ENCODE data around the gene BCAS3.

BCAS3 gene

DNA sequence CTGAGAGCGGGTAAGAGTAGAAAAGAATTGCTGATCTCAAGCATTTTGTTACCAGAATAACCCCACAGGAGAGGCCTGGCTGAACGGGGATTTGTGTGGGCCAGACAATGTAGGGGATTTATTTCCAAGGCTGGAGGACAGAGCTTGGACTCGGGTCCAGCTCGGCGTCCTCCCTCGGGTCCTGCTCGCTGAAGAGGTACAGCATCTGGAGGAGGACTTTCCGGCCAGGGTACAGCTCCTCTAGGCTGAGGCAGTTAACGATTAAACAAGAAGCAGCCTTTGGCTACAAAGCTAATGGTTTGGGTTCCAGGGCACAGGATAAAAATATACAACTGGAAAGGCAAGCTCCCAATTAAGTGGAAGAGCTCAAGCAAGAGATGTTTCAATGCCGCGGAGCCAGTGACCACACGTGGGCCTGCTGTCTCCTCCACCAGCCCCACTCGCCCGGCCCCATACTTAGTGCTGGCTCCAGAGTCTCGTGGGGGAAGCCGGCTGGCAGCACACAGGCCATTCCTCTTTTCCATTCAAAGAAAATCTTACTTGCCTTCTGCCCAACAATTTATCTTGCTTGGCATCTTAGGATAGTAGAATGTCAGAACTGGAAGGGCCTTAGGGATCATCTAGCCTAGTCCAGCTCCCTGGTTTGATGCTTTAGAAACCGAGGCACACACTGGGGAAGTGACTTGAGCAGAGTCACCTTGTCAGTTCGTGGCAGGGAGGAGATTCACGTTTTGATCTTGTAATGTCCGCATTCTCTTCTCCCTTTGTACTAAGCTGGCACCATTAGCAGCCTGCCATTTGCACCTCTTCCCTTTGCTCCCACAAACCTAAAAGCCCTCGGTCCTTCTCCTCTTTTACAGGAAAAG, 636.0 kb downstream of the BCAS3 start:
- no peak for DNase-seq
- no peaks in the 10 kb centered on the region for H3K9me3 ChIP-seq (ENCODE audit: control insufficient read depth, low read length)
- H3K14ac ChIP-seq (ENCODE audit: low read length in 2 of 2), result peak overlapping the region in 1 of 2 experiments; percentile 87
- peak overlapping the region; percentile 18 for H4K91ac ChIP-seq (ENCODE audit: low read length)
- H2AK5ac ChIP-seq (ENCODE audit: low read length, severe bottlenecking), result no peak overlapping the region
- H2AFZ ChIP-seq (ENCODE audit: low read depth, low read length), result no peak overlapping the region
- H3K4me2 ChIP-seq (ENCODE audit: low read length, poor library complexity, severe bottlenecking), result no peak overlapping the region
- H2BK15ac ChIP-seq (ENCODE audit: low read depth, poor library complexity, severe bottlenecking), result peak overlapping the region; percentile 57
- no peaks in the 10 kb centered on the region for H3K27me3 ChIP-seq (ENCODE audit: control insufficient read depth in 1 of 2, insufficient read depth in 1 of 2, low read length in 2 of 2)
- no peak overlapping the region for H3K27ac ChIP-seq (ENCODE audit: low read length, poor library complexity, severe bottlenecking)
- H2BK12ac ChIP-seq (ENCODE audit: low read length in 2 of 2), result peak overlapping the region; percentile 69 to 81
- H3K9ac ChIP-seq (ENCODE audit: low read length), result peak overlapping the region; percentile 66
- peaks cover 13% of the 10 kb centered on the region for H3K4me1 ChIP-seq (ENCODE audit: control insufficient read depth, insufficient read depth, low read depth, low read length)
- no peaks in the 10 kb centered on the region for H3K79me1 ChIP-seq (replicated peaks; ENCODE audit: low read length, poor library complexity, severe bottlenecking)
- peak overlapping the region in 1 of 2 experiments; percentile 28 for H3K23ac ChIP-seq (ENCODE audit: low read length in 2 of 2)
- peak overlapping the region; percentile 64 for H4K8ac ChIP-seq (ENCODE audit: low read length)
- no peaks in the 10 kb centered on the region for H3K36me3 ChIP-seq (ENCODE audit: control insufficient read depth in 1 of 2, insufficient read depth in 2 of 2, low read depth in 1 of 2, low read length in 2 of 2)
- H3K4me3 ChIP-seq (ENCODE audit: insufficient read depth in 1 of 2, low read depth in 1 of 2, low read length in 2 of 2), result no peak overlapping the region
- H2BK5ac ChIP-seq (ENCODE audit: low read depth, low read length, poor library complexity, severe bottlenecking), result no peak overlapping the region
- H3K4ac ChIP-seq (ENCODE audit: low read depth in 1 of 2, low read length in 2 of 2), result peak overlapping the region; percentile 38 to 71
- 96% methylated on average over 20 of the region's 21 CpGs for WGBS
- peak overlapping the region; percentile 65 to 87 for H3K18ac ChIP-seq (ENCODE audit: low read depth in 1 of 2, low read length in 2 of 2)
- peak overlapping the region; percentile 23 for H2BK120ac ChIP-seq (ENCODE audit: low read depth, low read length)

DNA sequence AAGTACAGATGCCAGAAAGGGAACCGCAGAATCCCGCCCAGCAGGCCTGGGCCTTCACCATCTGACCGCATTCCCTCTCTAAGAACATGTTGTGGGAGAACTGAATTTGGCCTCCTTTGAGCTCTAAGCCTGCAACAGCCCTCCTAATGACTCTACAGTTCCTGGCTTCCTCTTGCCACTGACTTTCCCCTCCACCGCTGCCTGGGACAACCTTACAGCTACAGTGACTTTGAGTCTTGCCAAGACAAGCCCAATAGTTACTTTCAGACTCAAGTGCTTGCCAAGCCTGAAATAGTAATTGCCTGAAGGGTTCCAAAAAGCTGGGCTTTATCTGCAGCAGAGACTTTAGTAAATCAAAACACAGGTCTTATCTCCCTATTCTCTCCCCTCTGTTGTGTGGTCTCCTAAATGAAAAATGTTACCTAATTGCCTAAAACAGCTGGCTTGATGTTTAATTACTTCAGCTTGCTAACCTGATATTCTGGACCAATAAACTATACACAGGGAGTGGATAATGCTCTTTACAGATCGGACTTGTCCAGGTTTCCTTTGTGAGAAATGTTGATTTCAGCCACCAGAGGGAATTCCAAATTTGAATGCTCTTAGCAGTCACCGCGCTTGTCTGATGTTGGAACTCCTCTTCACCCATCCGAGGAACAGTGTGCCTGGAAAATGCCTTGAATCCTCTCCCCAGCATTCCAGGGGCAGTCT, 636.9 kb downstream of the BCAS3 start:
- Histone ChIP-seq H3K4me3 (ENCODE audit: insufficient read depth in 1 of 2, low read depth in 1 of 2, low read length in 2 of 2) (peak overlapping the region in 1 of 2 experiments; percentile 26), H3K23ac (ENCODE audit: low read length in 2 of 2) (no peak overlapping the region), H4K8ac (ENCODE audit: low read length) (peak overlapping the region; percentile 64), H3K36me3 (ENCODE audit: control insufficient read depth in 1 of 2, insufficient read depth in 2 of 2, low read depth in 1 of 2, low read length in 2 of 2) (no peaks in the 10 kb centered on the region), H3K9ac (ENCODE audit: low read length) (peak overlapping the region; percentile 66), H2AK5ac (ENCODE audit: low read length, severe bottlenecking) (no peak overlapping the region), H3K18ac (ENCODE audit: low read depth in 1 of 2, low read length in 2 of 2) (peak overlapping the region; percentile 63 to 87), H3K4ac (ENCODE audit: low read depth in 1 of 2, low read length in 2 of 2) (peak overlapping the region in 1 of 2 experiments; percentile 71), H3K4me1 (ENCODE audit: control insufficient read depth, insufficient read depth, low read depth, low read length) (peaks cover 13% of the 10 kb centered on the region), H2BK5ac (ENCODE audit: low read depth, low read length, poor library complexity, severe bottlenecking) (no peak overlapping the region), H3K4me2 (ENCODE audit: low read length, poor library complexity, severe bottlenecking) (no peak overlapping the region), H3K79me1 (replicated peaks; ENCODE audit: low read length, poor library complexity, severe bottlenecking) (no peaks in the 10 kb centered on the region), H3K9me3 (ENCODE audit: control insufficient read depth, low read length) (no peaks in the 10 kb centered on the region), H3K14ac (ENCODE audit: low read length in 2 of 2) (peak overlapping the region in 1 of 2 experiments; percentile 87), H3K27me3 (ENCODE audit: control insufficient read depth in 1 of 2, insufficient read depth in 1 of 2, low read length in 2 of 2) (no peaks in the 10 kb centered on the region), H2AFZ (ENCODE audit: low read depth, low read length) (no peak overlapping the region), H2BK120ac (ENCODE audit: low read depth, low read length) (peak overlapping the region; percentile 23), H2BK12ac (ENCODE audit: low read length in 2 of 2) (peak overlapping the region; percentile 33 to 51), H3K27ac (ENCODE audit: low read length, poor library complexity, severe bottlenecking) (no peak overlapping the region), H4K91ac (ENCODE audit: low read length) (peak overlapping the region; percentile 2), H2BK15ac (ENCODE audit: low read depth, poor library complexity, severe bottlenecking) (no peak overlapping the region)
- no peak for DNase-seq
- WGBS, result 92% methylated on average over 8 of the region's 8 CpGs

DNA sequence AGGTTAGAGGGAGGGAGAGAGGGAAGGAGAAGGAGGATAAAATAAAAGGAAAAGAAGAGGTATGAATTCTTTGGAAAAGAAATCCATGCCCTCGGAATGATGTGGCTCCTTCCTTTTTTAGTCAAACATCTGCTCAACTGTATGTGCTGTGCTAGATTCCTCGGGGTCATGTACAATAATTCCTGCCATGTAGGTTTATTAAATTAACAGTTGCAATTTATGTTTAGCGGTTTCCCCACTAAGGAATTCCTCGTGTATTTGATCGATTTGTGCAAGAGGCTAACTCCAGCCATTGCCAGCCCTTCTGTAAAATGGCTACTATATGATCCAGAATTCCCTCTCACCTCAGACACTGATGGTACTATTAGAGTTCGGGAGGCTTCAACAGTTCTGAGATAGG, 639.0 kb downstream of the BCAS3 start:
- Histone ChIP-seq H3K4me2 (ENCODE audit: low read length, poor library complexity, severe bottlenecking) (no peak overlapping the region), H3K14ac (ENCODE audit: low read length in 2 of 2) (no peak overlapping the region), H3K9me3 (ENCODE audit: control insufficient read depth, low read length) (no peaks in the 10 kb centered on the region), H3K27ac (ENCODE audit: low read length, poor library complexity, severe bottlenecking) (no peak overlapping the region), H3K36me3 (ENCODE audit: control insufficient read depth in 1 of 2, insufficient read depth in 2 of 2, low read depth in 1 of 2, low read length in 2 of 2) (no peaks in the 10 kb centered on the region), H4K8ac (ENCODE audit: low read length) (no peak overlapping the region), H3K23ac (ENCODE audit: low read length in 2 of 2) (no peak overlapping the region), H3K4ac (ENCODE audit: low read depth in 1 of 2, low read length in 2 of 2) (no peak overlapping the region), H3K4me1 (ENCODE audit: control insufficient read depth, insufficient read depth, low read depth, low read length) (peaks cover 11% of the 10 kb centered on the region), H3K27me3 (ENCODE audit: control insufficient read depth in 1 of 2, insufficient read depth in 1 of 2, low read length in 2 of 2) (no peaks in the 10 kb centered on the region), H2AK5ac (ENCODE audit: low read length, severe bottlenecking) (no peak overlapping the region), H2BK120ac (ENCODE audit: low read depth, low read length) (no peak overlapping the region), H4K91ac (ENCODE audit: low read length) (no peak overlapping the region), H2BK12ac (ENCODE audit: low read length in 2 of 2) (no peak overlapping the region), H2BK15ac (ENCODE audit: low read depth, poor library complexity, severe bottlenecking) (no peak overlapping the region), H3K79me1 (replicated peaks; ENCODE audit: low read length, poor library complexity, severe bottlenecking) (no peaks in the 10 kb centered on the region), H3K9ac (ENCODE audit: low read length) (no peak overlapping the region), H2BK5ac (ENCODE audit: low read depth, low read length, poor library complexity, severe bottlenecking) (no peak overlapping the region), H3K4me3 (ENCODE audit: insufficient read depth in 1 of 2, low read depth in 1 of 2, low read length in 2 of 2) (no peak overlapping the region), H3K18ac (ENCODE audit: low read depth in 1 of 2, low read length in 2 of 2) (no peak overlapping the region), H2AFZ (ENCODE audit: low read depth, low read length) (no peak overlapping the region)
- 97% methylated on average over 5 of the region's 6 CpGs for WGBS
- DNase-seq, result no peak

DNA sequence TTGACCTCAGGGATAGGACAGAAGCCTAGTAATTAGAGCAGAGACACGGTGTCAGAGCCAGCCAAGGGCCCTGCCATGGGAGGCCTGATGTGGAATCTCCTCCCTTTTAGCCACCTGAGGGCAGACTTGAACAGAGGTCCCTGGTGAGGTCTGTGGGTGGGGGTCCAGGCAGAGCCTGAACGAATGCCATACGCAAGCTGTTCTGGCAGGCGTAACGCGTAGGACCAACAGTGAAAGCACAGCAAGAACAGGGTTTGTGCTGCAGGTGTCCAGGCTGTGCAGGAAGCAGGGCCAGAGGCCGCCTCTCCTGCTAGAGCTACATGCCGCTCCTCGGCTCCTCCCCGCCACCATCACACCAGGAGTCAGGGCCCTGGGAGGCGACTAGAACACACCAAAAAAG, 640.1 kb downstream of the BCAS3 start:
- WGBS, result 96% methylated on average over 11 of the region's 11 CpGs

More for the DNA sequence above, 640.1 kb downstream of the BCAS3 start:
- Histone ChIP-seq H2AK5ac (ENCODE audit: low read length, severe bottlenecking) (no peak overlapping the region), H3K4me3 (ENCODE audit: insufficient read depth in 1 of 2, low read depth in 1 of 2, low read length in 2 of 2) (no peak overlapping the region), H3K4ac (ENCODE audit: low read depth in 1 of 2, low read length in 2 of 2) (no peak overlapping the region), H3K27me3 (ENCODE audit: control insufficient read depth in 1 of 2, insufficient read depth in 1 of 2, low read length in 2 of 2) (no peaks in the 10 kb centered on the region), H4K91ac (ENCODE audit: low read length) (peak overlapping the region; percentile 61), H2BK5ac (ENCODE audit: low read depth, low read length, poor library complexity, severe bottlenecking) (no peak overlapping the region), H3K36me3 (ENCODE audit: control insufficient read depth in 1 of 2, insufficient read depth in 2 of 2, low read depth in 1 of 2, low read length in 2 of 2) (no peaks in the 10 kb centered on the region), H4K8ac (ENCODE audit: low read length) (peak overlapping the region; percentile 57), H3K23ac (ENCODE audit: low read length in 2 of 2) (no peak overlapping the region), H3K4me2 (ENCODE audit: low read length, poor library complexity, severe bottlenecking) (no peak overlapping the region), H2BK120ac (ENCODE audit: low read depth, low read length) (no peak overlapping the region), H3K9ac (ENCODE audit: low read length) (no peak overlapping the region), H3K4me1 (ENCODE audit: control insufficient read depth, insufficient read depth, low read depth, low read length) (peaks cover 11% of the 10 kb centered on the region), H3K79me1 (replicated peaks; ENCODE audit: low read length, poor library complexity, severe bottlenecking) (no peaks in the 10 kb centered on the region), H2BK12ac (ENCODE audit: low read length in 2 of 2) (peak overlapping the region in 1 of 2 experiments; percentile 80), H3K9me3 (ENCODE audit: control insufficient read depth, low read length) (no peaks in the 10 kb centered on the region), H3K18ac (ENCODE audit: low read depth in 1 of 2, low read length in 2 of 2) (no peak overlapping the region), H2BK15ac (ENCODE audit: low read depth, poor library complexity, severe bottlenecking) (no peak overlapping the region), H3K27ac (ENCODE audit: low read length, poor library complexity, severe bottlenecking) (no peak overlapping the region), H2AFZ (ENCODE audit: low read depth, low read length) (no peak overlapping the region), H3K14ac (ENCODE audit: low read length in 2 of 2) (no peak overlapping the region)
- no peak for DNase-seq

Measured in mesenchymal stem cell (in vitro differentiated cells and primary cell).